Heart right ventricle (tissue), 16 donors: Measurements from ENCODE around the gene CERS1. TPM values are rescaled to one million over a fixed set of nuclear protein-coding genes. Genes with fewer than 3 reads are reported as not detected.

Experiments used
- ATAC-seq, 8 donors: fragments of 200-7000 bp; cut with Tn5 transposase; one replicate each; pipeline ENCODE4 v1.9.1; 2020; ENCODE audit warnings: mild to moderate bottlenecking in 8 of 8, moderate library complexity in 8 of 8, moderate number of reproducible peaks in 1 of 8
- DNase-seq, 2 donors: peaks; one replicate each; pipeline ENCODE4 v3.0.0-alpha.2; 2020
- H3K27ac ChIP-seq, 10 donors: fragments of 200-600 bp; sonication (generic) in 2 of 10; one replicate each; pipeline versions ENCODE4 v1.5.0 to v1.8.0; 2020 to 2022; ENCODE audit warnings: mild to moderate bottlenecking in 3 of 10
- H3K27me3 ChIP-seq, 7 donors: fragments of 200-600 bp; one replicate each; pipeline ENCODE4 v1.8.0; 2021 to 2022; ENCODE audit warnings: mild to moderate bottlenecking in 2 of 7
- H3K36me3 ChIP-seq, 9 donors: fragments of 200-600 bp; sonication (generic) in 1 of 9; one replicate each; pipeline versions ENCODE4 v1.5.0 to v1.8.0; 2020 to 2022; ENCODE audit warnings: mild to moderate bottlenecking in 2 of 9
- H3K4me1 ChIP-seq, 9 donors: fragments of 200-600 bp; sonication (generic) in 1 of 9; one replicate each; pipeline versions ENCODE4 v1.5.0 to v1.8.0; 2020 to 2022; ENCODE audit warnings: mild to moderate bottlenecking in 4 of 9
- H3K4me3 ChIP-seq, 10 donors: fragments of 200-600 bp; sonication (generic) in 2 of 10; one replicate each; pipeline versions ENCODE4 v1.5.0 to v1.8.0; 2020 to 2022; ENCODE audit warnings: mild to moderate bottlenecking in 7 of 10, moderate library complexity in 2 of 10
- H3K9me3 ChIP-seq, 11 donors: fragments of 200-600 bp in 10 of 11; sonication (generic) in 2 of 11; one replicate each; pipeline versions ENCODE4 v1.5.0 to v1.8.0; 2013 to 2022; ENCODE audit warnings: mild to moderate bottlenecking in 2 of 11, control low read depth in 1 of 11, moderate library complexity in 1 of 11
- WGBS, 2 donors: extraction: QIAGEN DNeasy Blood & Tissue Kit; methylation state at CpG; one replicate each; pipeline ENCODE4 v1.1.7; 2013; ENCODE audit warnings: inconsistent platforms in 1 of 2; 5-methylcytosine and 5-hydroxymethylcytosine counted together
- intact Hi-C, 10 donors: fragments of 100-400 bp; cut with DNase I; formaldehyde crosslinking; loops; one replicate each; pipeline versions ENCODE4 v1.11.1 to v1.14.2; 2022
- polyA plus RNA-seq, 2 donors: library from polyadenylated mRNA; stranded (reverse); fragments of 200-250 nt; gene quantifications; one replicate each; pipeline ENCODE4 v1.2.3, GENCODE V29; 2013
- total RNA-seq, 10 donors: library from RNA; stranded (reverse); fragmentation: NEBNext Ultra II Directional in 3 of 10; extraction: Animal tissue kit (Norgen Biotek cat#: 25700) in 3 of 10; gene quantifications; one replicate each; pipeline versions ENCODE4 v1.2.1 to v1.2.4, GENCODE V29; 2021 to 2023
- TF ChIP-seq, protein P1 (sequence below), 9 donors: fragments of 200-600 bp; sonication (generic) in 2 of 9; IDR thresholded peaks; one replicate each; pipeline versions ENCODE4 v1.5.0 to v1.8.0; 2021 to 2022; ENCODE audit warnings: antibody characterized with exemption in 9 of 9, mild to moderate bottlenecking in 5 of 9, moderate library complexity in 1 of 9
- donor health status: Arrhythmogenic right ventricular cardiomyopathy.
- donor health status: ischemic (EF 13 %, LVEDD 7.1; RV severe dilation, severe dysfunction).
- donor health status: healthy with polysubstance abuse.
- donor health status: DM: no; HTN: yes; CAD: no.
- donor health status: DM: no; HTN: no; CAD: no.
- donor health status: ischemic (EF 25% LVEDD 6.9; RV normal size, moderate dysfunction).
- donor health status: ischemic (EF 25% LVEDD 5.7; RV mildly dilated, moderate dysfunction).
- donor health status: healthy.
- donor health status: DM: yes; HTN: yes; CAD: no.
- donor health status: Ischemic cardiomyopathy.
- donor health status: ischemic (EF 35%, LVEDD 5.7; RV mildly dilated, moderate dysfunction).
- donor health status: nonischemic (EF 11% LVEDD 7.7; RV severe dilation, severe dysfunction).
- donor health status: DM: yes; HTN: yes; CAD: no.
- donor health status: PGD.
- donor health status: ischemic (EF 29% LVEDD 5.4; RV normal size, mild dysfunction).
- donor health status: nonischemic (EF 23%, LVEDD 6.1; RV moderate dilation, normal function).

The CERS1 gene
- total and polyA plus RNA-seq, 12 donors, result 0.37 to 3.3 (median 1.0) TPM

DNA sequence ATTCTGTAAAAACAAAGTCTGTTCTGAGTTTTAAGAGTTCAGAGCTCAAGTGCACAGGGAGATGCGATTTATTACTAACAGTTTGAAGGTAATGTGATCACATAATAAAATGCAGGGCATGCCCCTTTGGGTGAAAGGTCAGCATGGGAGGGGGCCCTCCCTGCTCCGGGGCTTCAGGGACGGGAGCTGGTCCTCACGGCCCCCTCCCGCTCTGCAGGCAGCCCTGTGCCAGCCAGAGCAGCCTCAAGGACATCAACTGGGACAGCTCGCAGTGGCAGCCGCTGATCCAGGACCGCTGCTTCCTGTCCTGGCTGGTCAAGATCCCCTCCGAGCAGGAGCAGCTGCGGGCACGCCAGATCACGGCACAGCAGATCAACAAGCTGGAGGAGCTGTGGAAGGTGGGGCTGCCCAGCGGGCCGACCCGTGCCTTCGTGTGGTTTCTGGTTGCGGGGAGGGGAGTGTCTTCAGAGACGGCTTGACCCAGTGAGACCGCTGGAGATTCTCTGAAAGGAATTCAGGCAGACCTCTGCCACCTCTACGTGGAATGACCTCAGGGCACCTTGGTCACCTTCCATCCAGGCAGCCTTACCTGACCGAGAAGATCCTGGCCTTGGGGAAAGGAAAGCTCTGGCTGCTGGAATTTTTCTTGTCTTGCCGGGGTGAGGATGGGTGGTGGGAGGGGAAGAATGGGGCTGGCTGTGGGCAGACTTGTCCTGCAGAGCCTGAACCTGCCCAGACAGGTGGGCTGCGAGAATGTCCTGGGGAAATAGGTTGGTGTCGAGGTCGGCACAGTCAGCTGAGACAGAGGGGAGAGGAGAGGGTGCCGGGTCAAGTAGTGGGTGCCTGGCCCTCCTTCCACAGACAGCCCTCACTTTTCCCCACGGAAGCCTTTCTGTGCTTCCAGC, 45.2 kb downstream of the CERS1 start:
- DNase-seq (no peak), ATAC-seq (no peak)
- peaks cover 27 to 61% (median 48%) of the 10 kb centered on the region in 9 donors for H3K4me1 ChIP-seq
- H3K27ac ChIP-seq, result peak overlapping the region in 9 of 10 donors; percentile 58 to 92 (median 85)
- no peak overlapping the region for H3K4me3 ChIP-seq
- TF ChIP-seq, protein P1, sequence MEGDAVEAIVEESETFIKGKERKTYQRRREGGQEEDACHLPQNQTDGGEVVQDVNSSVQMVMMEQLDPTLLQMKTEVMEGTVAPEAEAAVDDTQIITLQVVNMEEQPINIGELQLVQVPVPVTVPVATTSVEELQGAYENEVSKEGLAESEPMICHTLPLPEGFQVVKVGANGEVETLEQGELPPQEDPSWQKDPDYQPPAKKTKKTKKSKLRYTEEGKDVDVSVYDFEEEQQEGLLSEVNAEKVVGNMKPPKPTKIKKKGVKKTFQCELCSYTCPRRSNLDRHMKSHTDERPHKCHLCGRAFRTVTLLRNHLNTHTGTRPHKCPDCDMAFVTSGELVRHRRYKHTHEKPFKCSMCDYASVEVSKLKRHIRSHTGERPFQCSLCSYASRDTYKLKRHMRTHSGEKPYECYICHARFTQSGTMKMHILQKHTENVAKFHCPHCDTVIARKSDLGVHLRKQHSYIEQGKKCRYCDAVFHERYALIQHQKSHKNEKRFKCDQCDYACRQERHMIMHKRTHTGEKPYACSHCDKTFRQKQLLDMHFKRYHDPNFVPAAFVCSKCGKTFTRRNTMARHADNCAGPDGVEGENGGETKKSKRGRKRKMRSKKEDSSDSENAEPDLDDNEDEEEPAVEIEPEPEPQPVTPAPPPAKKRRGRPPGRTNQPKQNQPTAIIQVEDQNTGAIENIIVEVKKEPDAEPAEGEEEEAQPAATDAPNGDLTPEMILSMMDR (IDR thresholded peaks at IDR 0.05), result no peak
- H3K36me3 ChIP-seq, result peaks cover 3 to 68% (median 48%) of the 10 kb centered on the region in 9 donors
- intact Hi-C loops, result loop anchor here in 2 of 10 donors (10.0 kb wide), 2 partner anchors 386 to 406 kb away; no protein-coding TSS in a partner anchor
- 73 to 76% methylated on average over 27 of the region's 27 CpGs for WGBS, 2 donors
- H3K9me3 ChIP-seq, result no peaks in the 10 kb centered on the region
- no peaks in the 10 kb centered on the region for H3K27me3 ChIP-seq

DNA sequence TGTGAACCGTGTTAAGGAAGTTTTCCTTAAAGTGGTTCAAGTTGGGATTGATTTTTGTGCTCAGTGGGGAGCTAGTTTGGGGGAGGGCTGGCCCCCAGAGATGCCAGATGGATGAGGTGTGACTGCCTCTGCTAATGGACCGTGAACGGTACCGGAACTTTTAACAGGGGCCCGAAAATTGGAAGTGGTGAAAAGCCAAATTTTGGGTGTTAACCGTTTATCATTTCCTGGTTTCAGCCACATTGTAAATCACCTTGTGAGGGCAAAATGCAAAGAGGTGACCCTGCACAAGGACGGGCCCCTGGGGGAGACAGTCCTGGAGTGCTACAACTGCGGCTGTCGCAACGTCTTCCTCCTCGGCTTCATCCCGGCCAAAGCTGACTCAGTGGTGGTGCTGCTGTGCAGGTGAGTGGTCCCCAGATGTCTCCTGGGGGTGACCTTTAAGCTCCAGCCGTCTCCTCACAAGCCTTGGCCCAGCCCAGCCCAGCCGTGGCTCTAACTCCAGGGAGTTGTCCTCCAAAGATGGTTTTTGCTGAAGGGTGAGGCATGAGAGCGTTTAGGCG, 46.0 kb downstream of the CERS1 start:
- intact Hi-C loops, result loop anchor here (5.0 to 10.0 kb wide), 9 partner anchors 168 to 405 kb away; partner anchors contain the start of genes CRLF1 (in 1 of the 10) and CRTC1 (in 1 of the 10)
- H3K27me3 ChIP-seq, result no peaks in the 10 kb centered on the region
- ATAC-seq (no peak), DNase-seq (no peak)
- no peaks in the 10 kb centered on the region for H3K9me3 ChIP-seq
- peaks cover 27 to 69% (median 52%) of the 10 kb centered on the region in 9 donors for H3K4me1 ChIP-seq
- H3K36me3 ChIP-seq, result peaks cover 3 to 60% (median 40%) of the 10 kb centered on the region in 9 donors
- 53 to 58% methylated on average over 16 of the region's 16 CpGs for WGBS, 2 donors
- H3K4me3 ChIP-seq, result peak overlapping the region in 1 of 10 donors; percentile 29
- TF ChIP-seq, protein P1 (IDR thresholded peaks at IDR 0.05), result no peak
- peak overlapping the region; percentile 58 to 92 (median 84) for H3K27ac ChIP-seq

DNA sequence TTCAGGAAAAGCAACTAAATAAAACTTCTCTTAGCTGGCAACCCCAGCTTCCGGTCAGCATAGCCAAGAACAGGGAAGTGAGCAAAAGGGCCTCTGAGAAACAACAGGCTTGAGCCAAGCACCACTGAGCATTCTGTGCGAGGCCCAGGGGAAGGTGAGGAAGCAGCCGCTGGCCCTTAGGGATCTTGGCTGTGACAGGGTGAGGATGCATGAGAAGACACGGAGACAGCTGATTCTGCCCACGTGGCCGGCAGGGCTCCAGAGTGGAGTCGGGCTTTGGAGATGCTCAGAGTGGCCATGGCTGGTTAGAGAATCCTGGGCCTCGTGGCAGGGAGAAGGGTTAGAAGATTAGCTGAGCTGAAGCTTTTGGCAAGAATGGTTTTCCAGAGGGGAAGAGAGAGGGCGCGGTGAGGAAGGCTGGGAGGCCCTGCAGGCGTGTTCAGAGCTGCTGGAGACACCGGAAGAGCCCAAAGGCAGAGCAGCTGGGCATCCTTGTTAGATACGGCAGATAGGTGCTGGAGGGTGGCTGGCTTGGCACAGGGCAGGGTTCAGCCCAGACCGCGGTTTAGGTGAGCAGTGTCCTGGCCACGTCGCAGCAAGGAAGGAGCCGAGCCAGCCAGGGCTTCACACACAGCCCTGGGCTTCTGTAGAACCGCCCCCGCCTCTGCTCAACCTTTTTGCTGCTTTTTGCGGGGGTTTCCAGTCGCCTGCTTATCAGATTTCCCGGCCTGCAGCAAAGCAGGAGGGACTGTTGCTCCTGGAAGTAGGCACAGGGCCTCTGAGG, 46.9 kb downstream of the CERS1 start:
- TF ChIP-seq, protein P1 (IDR thresholded peaks at IDR 0.05), result peak in 1 of 9 donors; percentile 3
- WGBS, 2 donors, result 37 to 46% methylated on average over 22 to 23 of the region's 23 CpGs
- no peaks in the 10 kb centered on the region for H3K9me3 ChIP-seq
- peak overlapping the region in 7 of 10 donors; percentile 0 to 29 (median 11) for H3K4me3 ChIP-seq
- peaks cover 3 to 51% (median 31%) of the 10 kb centered on the region in 9 donors for H3K36me3 ChIP-seq
- peak; percentile 75 to 86 (median 82) for ATAC-seq
- peak overlapping the region; percentile 58 to 92 (median 84) for H3K27ac ChIP-seq
- H3K27me3 ChIP-seq, result no peaks in the 10 kb centered on the region
- intact Hi-C loops, result loop anchor here in 9 of 10 donors (5.0 to 10.0 kb wide), 8 partner anchors 167 to 397 kb away; partner anchors contain the start of genes CRLF1 (in 1 of the 9) and CRTC1 (in 1 of the 9)
- H3K4me1 ChIP-seq, result peaks cover 27 to 77% (median 58%) of the 10 kb centered on the region in 9 donors
- DNase-seq, result peak; percentile 73 to 80
